Measurements from ENCODE around the gene DDX28. TPM values are rescaled to one million over a fixed set of nuclear protein-coding genes. Genes with fewer than 3 reads are reported as not detected.

DDX28 gene
- total RNA-seq, 1 donor from 2014 or later: 6.1 TPM

Small RNA genes lying within 50 kb of the gene (small RNA-seq; reads per million reads assigned to genes)
- not detected for gene RNU6-359P (ENCODE audit: low replicate concordance)

Other genes starting within 250 kb of the DDX28 start
- gene RANBP10, start 216.7 kb downstream of the DDX28 start, total RNA-seq: 8.7 TPM
- 0.59 TPM for gene TSNAXIP1, start 216.3 kb downstream of the DDX28 start, total RNA-seq
- 21.7 TPM for gene THAP11, start 180.9 kb downstream of the DDX28 start, total RNA-seq
- gene NUTF2, start 176.3 kb downstream of the DDX28 start, total RNA-seq: 56.5 TPM
- 49.6 TPM for gene CENPT, start 175.5 kb downstream of the DDX28 start, total RNA-seq
- gene EDC4, start 150.2 kb downstream of the DDX28 start, total RNA-seq: 36.7 TPM
- gene NRN1L, start 138.3 kb downstream of the DDX28 start, total RNA-seq: not detected
- gene PSKH1, start 130.0 kb downstream of the DDX28 start, total RNA-seq: 8.3 TPM
- gene CTRL, start 91.4 kb downstream of the DDX28 start, total RNA-seq: 0.49 TPM
- gene PSMB10, start 86.4 kb downstream of the DDX28 start, total RNA-seq: 16.4 TPM
- 7.6 TPM for gene LCAT, start 79.1 kb downstream of the DDX28 start, total RNA-seq
- gene SLC12A4, start 54.6 kb downstream of the DDX28 start, total RNA-seq: 38.1 TPM
- gene DPEP3, start 42.7 kb downstream of the DDX28 start, total RNA-seq: not detected
- 1.8 TPM for gene DPEP2, start 23.7 kb downstream of the DDX28 start, total RNA-seq
- gene DPEP2NB, start 7.3 kb downstream of the DDX28 start, total RNA-seq: not detected
- gene DUS2, start 52 bp upstream of the DDX28 start, total RNA-seq: 11.0 TPM
- 21.5 TPM for gene NFATC3, start 62.1 kb upstream of the DDX28 start, total RNA-seq
- 22.9 TPM for gene ESRP2, start 212.9 kb upstream of the DDX28 start, total RNA-seq
- gene PLA2G15, start 222.1 kb upstream of the DDX28 start, total RNA-seq: 15.4 TPM
- gene SLC7A6, start 241.3 kb upstream of the DDX28 start, total RNA-seq: 18.1 TPM